GM10847 (cell line): Measurements from ENCODE around the gene ARL6.
A peak's percentile ranks its signal among the peaks of the same experiment; 100 is the strongest.

Source experiments
- POLR2A ChIP-seq: IDR thresholded peaks from 2 replicates; pipeline ENCODE4 v1.6.1; 2011; ENCODE audit not compliant: insufficient read length; ENCODE audit errors: extremely low read depth

The ARL6 gene, protein sequence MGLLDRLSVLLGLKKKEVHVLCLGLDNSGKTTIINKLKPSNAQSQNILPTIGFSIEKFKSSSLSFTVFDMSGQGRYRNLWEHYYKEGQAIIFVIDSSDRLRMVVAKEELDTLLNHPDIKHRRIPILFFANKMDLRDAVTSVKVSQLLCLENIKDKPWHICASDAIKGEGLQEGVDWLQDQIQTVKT

GRCh38 chr3:97764407-97765238, at the start of gene ARL6:
Gene ARL6, plus strand, starts transcription at chr3:97764758. Its CDS starts 3,350 bp downstream, at chr3:97768108.
- peak; percentile 43 for TF ChIP-seq POLR2A

DNA sequence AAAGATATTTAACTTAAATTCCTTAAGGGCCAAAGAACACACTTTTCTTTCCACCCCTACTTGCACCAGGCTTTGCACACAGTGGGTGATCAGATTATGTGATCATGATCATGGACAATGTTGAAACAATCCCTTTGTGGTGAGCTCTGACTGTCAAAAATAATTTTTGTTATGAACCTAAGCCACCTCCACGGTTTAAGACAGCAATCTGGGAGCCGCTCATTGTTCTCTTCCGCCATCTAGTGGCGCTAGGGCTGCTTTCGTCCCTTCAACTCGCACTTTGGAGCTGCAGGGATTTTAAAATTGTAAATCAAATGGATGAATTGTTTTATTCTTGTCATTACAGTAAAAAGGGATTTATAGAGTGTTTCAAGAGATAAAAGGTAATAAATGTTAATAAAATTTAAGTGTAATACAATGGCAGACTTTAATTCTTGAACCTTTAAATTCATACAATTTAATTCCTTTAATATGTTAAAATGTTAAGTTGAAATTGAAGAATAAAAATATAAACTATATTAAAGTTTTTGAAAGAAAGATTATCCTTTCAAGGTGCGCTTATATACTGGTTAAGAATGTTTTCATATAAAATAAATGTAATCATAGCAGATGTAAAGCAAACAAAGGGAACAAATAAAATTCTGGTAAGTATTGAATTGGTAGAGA, 45.3 kb upstream of the ARL6 start:
- TF ChIP-seq POLR2A, result no peak

GRCh38 chr3:97720417-97720816, 44.1 kb upstream of the ARL6 start:
- TF ChIP-seq POLR2A, result no peak

GRCh38 chr3:97721446-97721845, 43.1 kb upstream of the ARL6 start:
- no peak for TF ChIP-seq POLR2A

DNA sequence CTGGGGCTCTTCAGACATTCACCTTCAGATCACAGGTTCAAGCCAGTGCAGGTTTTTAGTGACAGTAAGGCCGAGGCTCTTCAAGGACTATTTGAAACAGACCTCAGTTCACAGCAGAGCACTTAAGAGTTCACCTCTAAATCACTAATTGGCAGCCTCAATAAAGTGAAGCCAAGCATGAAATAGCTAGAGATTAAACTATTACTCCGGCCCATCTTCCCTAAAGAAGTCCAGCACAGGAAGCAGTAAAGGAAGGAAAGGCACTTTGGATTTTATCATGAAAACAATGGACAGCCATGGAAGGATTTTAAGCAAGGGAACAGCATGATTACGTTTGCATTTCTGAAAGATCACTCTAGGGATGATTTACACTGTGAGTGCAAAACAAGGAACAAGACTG, 27.6 kb upstream of the ARL6 start:
- no peak for TF ChIP-seq POLR2A

DNA sequence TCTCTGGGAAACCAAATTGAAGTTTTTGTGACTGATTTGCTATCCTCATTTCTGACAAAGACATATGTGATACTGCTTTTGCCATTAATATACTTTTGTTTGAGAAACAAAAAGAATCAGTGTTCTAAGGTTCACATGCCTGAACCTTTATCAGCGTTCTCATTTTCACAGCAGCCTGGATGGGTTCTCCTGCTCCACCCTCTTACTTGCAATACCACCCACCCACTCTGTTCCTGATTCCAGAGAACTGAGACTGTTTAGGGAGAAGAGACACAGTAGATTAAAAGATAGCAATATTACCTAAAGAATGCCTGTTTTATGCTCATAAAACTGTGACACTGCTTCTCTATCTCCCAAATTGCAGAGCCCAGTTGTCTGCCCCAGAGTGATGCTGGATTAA, 25.8 kb upstream of the ARL6 start:
- TF ChIP-seq POLR2A, result no peak

GRCh38 chr3:97742036-97742435, 22.5 kb upstream of the ARL6 start:
- no peak for TF ChIP-seq POLR2A

GRCh38 chr3:97744289-97744688, 20.3 kb upstream of the ARL6 start:
- TF ChIP-seq POLR2A, result no peak

- no peak for TF ChIP-seq POLR2A
Measured at GRCh38 chr3:97763586-97764406, 762 bp upstream of the ARL6 start.

GRCh38 chr3:97765336-97765735, 778 bp downstream of the ARL6 start:
- no peak for TF ChIP-seq POLR2A

GRCh38 chr3:97772926-97773325, 8.4 kb downstream of the ARL6 start:
- TF ChIP-seq POLR2A, result no peak

DNA sequence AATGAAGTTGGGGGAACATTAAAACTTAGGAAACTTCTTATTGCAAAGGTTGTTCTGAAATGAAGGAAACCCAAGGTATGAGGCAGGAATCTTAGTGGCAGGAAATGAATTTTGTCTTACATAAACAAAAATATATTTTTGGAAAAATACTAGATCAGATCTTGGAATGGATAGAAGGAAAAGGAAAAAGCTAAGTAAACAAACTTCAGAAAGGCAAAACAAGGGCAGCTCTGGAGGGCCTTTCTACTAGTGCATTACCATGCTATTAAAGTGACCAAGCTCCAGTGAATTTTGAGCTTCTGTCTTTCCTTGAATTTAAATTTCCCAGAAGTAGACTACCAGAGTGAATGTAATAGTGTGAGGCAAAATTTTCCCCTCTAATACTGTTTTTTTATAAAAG, 13.6 kb downstream of the ARL6 start:
- TF ChIP-seq POLR2A, result no peak

DNA sequence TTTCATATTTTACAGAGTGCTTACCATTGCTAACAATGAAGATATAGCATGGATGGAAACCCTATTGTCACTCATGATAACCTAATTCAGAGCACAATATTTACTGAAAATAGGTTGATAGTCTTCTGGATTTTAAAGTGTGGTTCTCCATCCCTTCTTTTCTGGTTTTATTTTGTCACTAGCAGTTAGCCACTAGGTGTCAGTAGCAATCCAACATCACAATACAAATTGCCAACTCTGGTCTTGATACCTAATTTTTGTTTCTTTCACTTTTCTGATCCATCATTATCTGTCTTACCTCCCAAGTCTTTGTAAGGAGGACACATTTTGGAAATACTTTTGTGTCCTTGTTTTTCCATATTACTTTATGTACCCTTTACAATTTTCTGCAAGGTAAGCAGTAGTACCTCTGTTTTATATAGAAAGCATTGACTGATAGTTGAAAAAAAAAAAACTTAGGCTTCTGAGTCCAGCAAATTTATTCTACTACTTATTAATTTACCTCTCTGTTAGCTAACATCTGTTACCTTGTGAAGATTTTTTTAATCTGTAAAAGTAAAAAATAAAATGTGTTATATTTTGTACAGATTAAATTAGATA, 29.0 kb downstream of the ARL6 start:
- no peak for TF ChIP-seq POLR2A

DNA sequence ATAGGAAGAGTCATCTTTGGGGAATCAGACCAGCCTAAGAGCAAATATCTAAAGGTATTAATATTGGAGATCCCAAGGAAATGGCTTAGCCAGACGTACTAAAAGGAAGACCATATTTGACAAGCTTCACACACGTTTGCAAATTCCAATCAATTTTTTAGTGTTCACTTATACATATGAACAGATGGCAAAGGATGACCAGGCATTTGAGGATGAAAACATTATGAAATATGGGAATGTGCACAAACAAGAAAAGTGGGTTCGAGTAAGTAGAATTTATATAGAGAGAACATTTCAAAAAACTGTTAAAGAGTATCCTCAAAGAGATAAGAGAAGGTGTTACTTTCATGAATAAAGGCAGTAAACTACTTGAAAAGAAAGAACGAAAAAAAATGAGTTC, 31.4 kb downstream of the ARL6 start:
- TF ChIP-seq POLR2A, result no peak

GRCh38 chr3:97804471-97804870, 39.9 kb downstream of the ARL6 start:
- no peak for TF ChIP-seq POLR2A
